Mucosa of descending colon (tissue), 3 donors: ENCODE measurements around the gene POLR2I. TPM values are rescaled to one million over a fixed set of nuclear protein-coding genes. Genes with fewer than 3 reads are reported as not detected.

Experiments used
- ATAC-seq: fragments of 200-7000 bp; cut with Tn5 transposase; one replicate; pipeline ENCODE4 v1.9.1; 2020; ENCODE audit warnings: mild to moderate bottlenecking, moderate library complexity
- DNase-seq, 3 donors: peaks; one replicate each; pipeline ENCODE4 v3.0.0-alpha.2; 2020
- H3K36me3 ChIP-seq: fragments of 200-600 bp; one replicate; pipeline ENCODE4 v1.8.0; 2021; ENCODE audit warnings: low read depth, mild to moderate bottlenecking
- H3K4me1 ChIP-seq: fragments of 200-600 bp; one replicate; pipeline ENCODE4 v1.8.0; 2021; ENCODE audit warnings: low read depth, mild to moderate bottlenecking
- H3K4me3 ChIP-seq: fragments of 200-600 bp; one replicate; pipeline ENCODE4 v1.8.0; 2021; ENCODE audit warnings: mild to moderate bottlenecking
- H3K9me3 ChIP-seq: fragments of 200-600 bp; one replicate; pipeline ENCODE4 v1.8.0; 2021; ENCODE audit warnings: mild to moderate bottlenecking
- CTCF ChIP-seq: fragments of 200-600 bp; IDR thresholded peaks from one replicate; pipeline ENCODE4 v1.8.0; 2022; ENCODE audit warnings: antibody characterized with exemption, mild to moderate bottlenecking
- intact Hi-C, 2 donors: fragments of 100-400 bp; cut with DNase I in 1 of 2; cut with micrococcal nuclease in 1 of 2; formaldehyde crosslinking; loops; one replicate each; pipeline versions ENCODE4 v1.11.0 to v1.11.1; 2022; cut with DNase I, micrococcal nuclease
- total RNA-seq, 3 donors: library from RNA; stranded (reverse); fragmentation: NEBNext Ultra II Directional in 2 of 3; extraction: Animal tissue kit (Norgen Biotek cat#: 25700) in 2 of 3; gene quantifications; one replicate each; pipeline versions ENCODE4 v1.2.1 to v1.2.4, GENCODE V29; 2021 to 2023
- donor health status: DM: no; HTN: no; CAD: no; lungs with moderate emphysema.
- donor health status: DM: no; HTN: no; CAD: no.
- donor health status: DM: no; HTN: yes; CAD: no.

POLR2I gene
- total RNA-seq, 3 donors from 2014 or later: 42.7 to 66.4 (median 47.4) TPM

- no peak for ATAC-seq
- no peaks in the 10 kb centered on the region for H3K36me3 ChIP-seq
- no peaks in the 10 kb centered on the region for H3K4me1 ChIP-seq
- H3K4me3 ChIP-seq: no peak overlapping the region
- intact Hi-C loops: no loop called here
- no peak for DNase-seq
- no peak for TF ChIP-seq CTCF
- H3K9me3 ChIP-seq: no peaks in the 10 kb centered on the region
These were observed 21.5 kb downstream of the POLR2I start for GRCh38 chr19:36093146-36093662.

GRCh38 chr19:36092566-36092965 is 22.1 kb downstream of the POLR2I start:
- DNase-seq (no peak), ATAC-seq (no peak)
- Histone ChIP-seq H3K4me3 (no peak overlapping the region), H3K4me1 (no peaks in the 10 kb centered on the region), H3K36me3 (no peaks in the 10 kb centered on the region), H3K9me3 (no peaks in the 10 kb centered on the region)
- intact Hi-C loops: no loop called here
- no peak for TF ChIP-seq CTCF

- TF ChIP-seq CTCF: no peak
These were observed 23.6 kb downstream of the POLR2I start for GRCh38 chr19:36090910-36091695.

GRCh38 chr19:36089847-36090246 is 24.8 kb downstream of the POLR2I start:
- ATAC-seq: no peak
- no peak for TF ChIP-seq CTCF
- Histone ChIP-seq H3K9me3 (no peaks in the 10 kb centered on the region), H3K4me3 (no peak overlapping the region), H3K36me3 (no peaks in the 10 kb centered on the region), H3K4me1 (no peaks in the 10 kb centered on the region)
- no peak for DNase-seq
- intact Hi-C loops: no loop called here

More at GRCh38 chr19:36090910-36091695, 23.6 kb downstream of the POLR2I start:
- H3K36me3 ChIP-seq: no peaks in the 10 kb centered on the region
- intact Hi-C loops: no loop called here
- DNase-seq (no peak), ATAC-seq (no peak)
- no peak overlapping the region for H3K4me3 ChIP-seq
- no peaks in the 10 kb centered on the region for H3K4me1 ChIP-seq
- H3K9me3 ChIP-seq: no peaks in the 10 kb centered on the region

- Histone ChIP-seq H3K9me3 (no peaks in the 10 kb centered on the region), H3K36me3 (no peaks in the 10 kb centered on the region), H3K4me1 (no peaks in the 10 kb centered on the region), H3K4me3 (no peak overlapping the region)
- ATAC-seq: no peak
- TF ChIP-seq CTCF: no peak
- no peak for DNase-seq
- intact Hi-C loops: no loop called here
These were observed 28.3 kb downstream of the POLR2I start for GRCh38 chr19:36086326-36086725.
